K562 (cell line): ENCODE measurements around the gene ZNF195. TPM values are rescaled to one million over a fixed set of nuclear protein-coding genes. Genes with fewer than 3 reads are reported as not detected.

Source experiments
- CBFA2T3 ChIP-seq: fragments of 450-650 bp; IDR thresholded peaks from 2 replicates; pipeline ENCODE4 v1.6.1; 2017
- CBX3 ChIP-seq, 2 experiments: IDR thresholded peaks; 1 replicate in 1 of 2; 2 replicates in 1 of 2; pipeline ENCODE4 v1.6.1; 2012; ENCODE audit warnings: inconsistent platforms in 2 of 2, low read length in 2 of 2, borderline replicate concordance in 1 of 2, control low read depth in 1 of 2
- CREM ChIP-seq: IDR thresholded peaks from 2 replicates; pipeline ENCODE4 v1.6.1; 2014; ENCODE audit warnings: antibody characterized with exemption, low read depth
- DACH1 ChIP-seq: fragments of 450-650 bp; IDR thresholded peaks from 2 replicates; pipeline ENCODE4 v1.6.1; 2018; ENCODE audit not compliant: partially characterized antibody
- HDAC1 ChIP-seq, 2 experiments: fragments of 450-650 bp; IDR thresholded peaks; 2 replicates each; pipeline ENCODE4 v1.6.1; 2016 to 2017; ENCODE audit warnings: inconsistent platforms in 1 of 2, mild to moderate bottlenecking in 1 of 2, moderate library complexity in 1 of 2
- HMG20B ChIP-seq: fragments of 250-450 bp; sonication (Bioruptor Pico); IDR thresholded peaks from 2 replicates; pipeline ENCODE4 v1.5.0; 2021; ENCODE audit warnings: mild to moderate bottlenecking
- HMGN3 ChIP-seq: IDR thresholded peaks from 2 replicates; pipeline ENCODE4 v1.6.1; 2011; ENCODE audit warnings: borderline replicate concordance, low read depth, mild to moderate bottlenecking, mixed read lengths, low read length; ENCODE audit not compliant: insufficient read length; ENCODE audit errors: extremely low read depth
- HNRNPLL ChIP-seq: fragments of 200-400 bp; formaldehyde crosslinking; IDR thresholded peaks from 2 replicates; pipeline ENCODE4 v1.6.1; 2017; ENCODE audit warnings: low read length, low read depth, mild to moderate bottlenecking; ENCODE audit not compliant: poor library complexity, severe bottlenecking
- JUN ChIP-seq, 2 experiments: sonication (generic) in 1 of 2; formaldehyde crosslinking in 1 of 2; IDR thresholded peaks; 2 replicates each; pipeline versions ENCODE4 v1.6.1 to v1.8.0; 2012 to 2022; ENCODE audit warnings: borderline replicate concordance in 2 of 2, mild to moderate bottlenecking in 2 of 2, improper control_type of control experiment in 1 of 2, low read depth in 1 of 2, low read length in 1 of 2, missing genetic modification reagents in 1 of 2
- KDM1A ChIP-seq, 2 experiments: fragments of 450-650 bp; IDR thresholded peaks; 2 replicates each; pipeline ENCODE4 v1.6.1; 2016; ENCODE audit warnings: mild to moderate bottlenecking in 2 of 2
- MEIS2 ChIP-seq: fragments of 450-650 bp; IDR thresholded peaks from 2 replicates; pipeline ENCODE4 v1.6.1; 2014; ENCODE audit warnings: mild to moderate bottlenecking; ENCODE audit not compliant: partially characterized antibody
- MIER1 ChIP-seq: fragments of 450-650 bp; IDR thresholded peaks from 2 replicates; pipeline ENCODE4 v1.6.1; 2016; ENCODE audit warnings: antibody characterized with exemption, mild to moderate bottlenecking, low read depth
- NCOR1 ChIP-seq: fragments of 450-650 bp; IDR thresholded peaks from 2 replicates; pipeline ENCODE4 v1.6.1; 2016; ENCODE audit warnings: mild to moderate bottlenecking, moderate library complexity
- NELFE ChIP-seq: IDR thresholded peaks from 2 replicates; pipeline ENCODE4 v1.6.1; 2011; ENCODE audit warnings: mild to moderate bottlenecking; ENCODE audit not compliant: insufficient read depth, insufficient read length
- NFATC3 ChIP-seq: fragments of 450-650 bp; IDR thresholded peaks from 2 replicates; pipeline ENCODE4 v1.6.1; 2017; ENCODE audit warnings: mild to moderate bottlenecking
- POLR2H ChIP-seq: IDR thresholded peaks from 2 replicates; pipeline ENCODE4 v1.6.1; 2016; ENCODE audit warnings: missing genetic modification characterization, low read depth, mild to moderate bottlenecking, control low read depth, missing compliant biosample characterization, moderate library complexity
- SPI1 ChIP-seq: IDR thresholded peaks from 2 replicates; pipeline ENCODE4 v1.6.1; 2011; ENCODE audit warnings: low read depth, low read length, control low read depth, borderline replicate concordance
- ZBTB1 ChIP-seq: sonication (generic); formaldehyde crosslinking; IDR thresholded peaks from 2 replicates; pipeline ENCODE4 v1.8.1; 2023; ENCODE audit warnings: missing genetic modification reagents, low read depth, mild to moderate bottlenecking, borderline replicate concordance
- ZNF212 ChIP-seq: fragments of 450-650 bp; formaldehyde crosslinking; IDR thresholded peaks from 2 replicates; pipeline ENCODE4 v1.4.0; 2020; ENCODE audit warnings: mild to moderate bottlenecking
- ZNF23 ChIP-seq: fragments of 250-450 bp; sonication (Bioruptor Pico); IDR thresholded peaks from 2 replicates; pipeline ENCODE4 v1.4.0; 2020; ENCODE audit warnings: mild to moderate bottlenecking
- ZNF696 ChIP-seq: fragments of 250-450 bp; sonication (Bioruptor Pico); conservative IDR thresholded peaks from 2 replicates; pipeline ENCODE4 v1.4.0; 2020; ENCODE audit warnings: mild to moderate bottlenecking, moderate library complexity
- polyA plus RNA-seq, 8 experiments: library from polyadenylated mRNA; depleted of rRNA in 4 of 8; stranded (reverse) in 5 of 8; unstranded in 3 of 8; fragments of >200 nt; fragmentation: Nextera tagmentation in 2 of 8; fragmentation: Illumina TruSeq in 1 of 8; extraction: Ambion mirVana in 2 of 8; extraction: Trizol in 1 of 8; gene quantifications; 2 replicates each; pipeline versions ENCODE4 v1.2.1 to v1.2.3, GENCODE V29; 2011 to 2014; ENCODE audit warnings: inconsistent platforms in 1 of 8, missing spikeins in 1 of 8
- total RNA-seq, 7 experiments: library from RNA; depleted of rRNA in 6 of 7; stranded (reverse); fragments of >200 nt in 6 of 7; fragmentation: Illumina TruSeq in 2 of 7; extraction: Trizol in 2 of 7; gene quantifications; 2 replicates each; pipeline versions ENCODE4 v1.2.1 to v1.2.3, GENCODE V29; 2011 to 2021; ENCODE audit warnings: low replicate concordance in 1 of 7
- TF ChIP-seq, protein P1 (sequence below): sonication (generic); formaldehyde crosslinking; IDR thresholded peaks from 2 replicates; pipeline ENCODE4 v1.8.0; 2023; ENCODE audit warnings: mild to moderate bottlenecking, missing genetic modification reagents
- TF ChIP-seq, protein P2 (sequence below), 2 experiments: fragments of 450-650 bp; IDR thresholded peaks; 2 replicates each; pipeline ENCODE4 v1.6.1; 2018; ENCODE audit warnings: mild to moderate bottlenecking in 2 of 2, low read depth in 1 of 2; ENCODE audit not compliant: partially characterized antibody in 2 of 2

ZNF195 gene
- total and polyA plus RNA-seq, 9 of the 15 experiments (the other 6 are each of a cell fraction or from before 2014, with no cell fraction given) = 42.1 to 75.5 (median 60.4) TPM

DNA sequence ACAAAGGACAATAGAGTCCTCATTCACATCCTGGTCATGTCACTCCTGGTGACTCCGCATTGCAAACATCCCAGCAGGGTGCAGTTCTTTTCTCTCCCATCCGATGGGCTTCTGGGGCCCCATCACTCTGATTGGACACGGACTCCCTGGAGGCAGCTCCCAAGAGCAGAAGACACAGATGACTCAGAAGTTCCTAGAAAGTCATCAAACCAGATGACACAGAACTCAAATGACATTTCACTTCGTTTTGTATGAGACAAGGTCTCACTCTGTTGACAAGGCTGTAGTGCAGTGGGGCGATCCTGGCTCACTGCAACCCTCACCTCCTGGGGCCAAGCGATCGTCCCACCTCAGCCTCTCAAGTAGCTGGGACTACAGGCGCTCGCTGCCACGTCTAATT, 33.2 kb downstream of the ZNF195 start (continued):
- TF ChIP-seq KDM1A (IDR thresholded peaks at IDR 0.05) (peak in 1 of 2 experiments; percentile 28; a peak in 2 of 4 replicates), NFATC3 (peak; percentile 86; the same call in 1 of the 2 replicates), MEIS2 (peak; percentile 80), ZNF23 (no peak), NCOR1 (no peak; the same call in 1 of the 2 replicates), HDAC1 (IDR thresholded peaks at IDR 0.05) (peak in 1 of 2 experiments; percentile 42; a peak in 1 of 4 replicates), DACH1 (no peak), SPI1 (no peak), HNRNPLL (no peak), CREM (peak; percentile 47; the same call in 1 of the 2 replicates), NELFE (no peak), CBX3 (IDR thresholded peaks at IDR 0.05; ENCODE audit: borderline replicate concordance in 1 of 2, low read length in 2 of 2) (no peak), JUN (IDR thresholded peaks at IDR 0.05; ENCODE audit: borderline replicate concordance, low read depth, low read length) (peak; percentile 91), JUN (CRISPR knock-in tag; IDR thresholded peaks at IDR 0.05; ENCODE audit: borderline replicate concordance) (no peak), ZNF212 (CRISPR knock-in tag) (no peak), POLR2H (tag) (no peak), ZBTB1 (CRISPR knock-in tag) (no peak), HMG20B (CRISPR knock-in tag) (no peak), ZNF696 (no peak), CBFA2T3 (peak; percentile 26; the same call in 1 of the 2 replicates), HMGN3 (no peak), MIER1 (no peak)
- TF ChIP-seq, protein P1, sequence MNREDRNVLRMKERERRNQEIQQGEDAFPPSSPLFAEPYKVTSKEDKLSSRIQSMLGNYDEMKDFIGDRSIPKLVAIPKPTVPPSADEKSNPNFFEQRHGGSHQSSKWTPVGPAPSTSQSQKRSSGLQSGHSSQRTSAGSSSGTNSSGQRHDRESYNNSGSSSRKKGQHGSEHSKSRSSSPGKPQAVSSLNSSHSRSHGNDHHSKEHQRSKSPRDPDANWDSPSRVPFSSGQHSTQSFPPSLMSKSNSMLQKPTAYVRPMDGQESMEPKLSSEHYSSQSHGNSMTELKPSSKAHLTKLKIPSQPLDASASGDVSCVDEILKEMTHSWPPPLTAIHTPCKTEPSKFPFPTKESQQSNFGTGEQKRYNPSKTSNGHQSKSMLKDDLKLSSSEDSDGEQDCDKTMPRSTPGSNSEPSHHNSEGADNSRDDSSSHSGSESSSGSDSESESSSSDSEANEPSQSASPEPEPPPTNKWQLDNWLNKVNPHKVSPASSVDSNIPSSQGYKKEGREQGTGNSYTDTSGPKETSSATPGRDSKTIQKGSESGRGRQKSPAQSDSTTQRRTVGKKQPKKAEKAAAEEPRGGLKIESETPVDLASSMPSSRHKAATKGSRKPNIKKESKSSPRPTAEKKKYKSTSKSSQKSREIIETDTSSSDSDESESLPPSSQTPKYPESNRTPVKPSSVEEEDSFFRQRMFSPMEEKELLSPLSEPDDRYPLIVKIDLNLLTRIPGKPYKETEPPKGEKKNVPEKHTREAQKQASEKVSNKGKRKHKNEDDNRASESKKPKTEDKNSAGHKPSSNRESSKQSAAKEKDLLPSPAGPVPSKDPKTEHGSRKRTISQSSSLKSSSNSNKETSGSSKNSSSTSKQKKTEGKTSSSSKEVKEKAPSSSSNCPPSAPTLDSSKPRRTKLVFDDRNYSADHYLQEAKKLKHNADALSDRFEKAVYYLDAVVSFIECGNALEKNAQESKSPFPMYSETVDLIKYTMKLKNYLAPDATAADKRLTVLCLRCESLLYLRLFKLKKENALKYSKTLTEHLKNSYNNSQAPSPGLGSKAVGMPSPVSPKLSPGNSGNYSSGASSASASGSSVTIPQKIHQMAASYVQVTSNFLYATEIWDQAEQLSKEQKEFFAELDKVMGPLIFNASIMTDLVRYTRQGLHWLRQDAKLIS = no peak
- TF ChIP-seq, protein P2, sequence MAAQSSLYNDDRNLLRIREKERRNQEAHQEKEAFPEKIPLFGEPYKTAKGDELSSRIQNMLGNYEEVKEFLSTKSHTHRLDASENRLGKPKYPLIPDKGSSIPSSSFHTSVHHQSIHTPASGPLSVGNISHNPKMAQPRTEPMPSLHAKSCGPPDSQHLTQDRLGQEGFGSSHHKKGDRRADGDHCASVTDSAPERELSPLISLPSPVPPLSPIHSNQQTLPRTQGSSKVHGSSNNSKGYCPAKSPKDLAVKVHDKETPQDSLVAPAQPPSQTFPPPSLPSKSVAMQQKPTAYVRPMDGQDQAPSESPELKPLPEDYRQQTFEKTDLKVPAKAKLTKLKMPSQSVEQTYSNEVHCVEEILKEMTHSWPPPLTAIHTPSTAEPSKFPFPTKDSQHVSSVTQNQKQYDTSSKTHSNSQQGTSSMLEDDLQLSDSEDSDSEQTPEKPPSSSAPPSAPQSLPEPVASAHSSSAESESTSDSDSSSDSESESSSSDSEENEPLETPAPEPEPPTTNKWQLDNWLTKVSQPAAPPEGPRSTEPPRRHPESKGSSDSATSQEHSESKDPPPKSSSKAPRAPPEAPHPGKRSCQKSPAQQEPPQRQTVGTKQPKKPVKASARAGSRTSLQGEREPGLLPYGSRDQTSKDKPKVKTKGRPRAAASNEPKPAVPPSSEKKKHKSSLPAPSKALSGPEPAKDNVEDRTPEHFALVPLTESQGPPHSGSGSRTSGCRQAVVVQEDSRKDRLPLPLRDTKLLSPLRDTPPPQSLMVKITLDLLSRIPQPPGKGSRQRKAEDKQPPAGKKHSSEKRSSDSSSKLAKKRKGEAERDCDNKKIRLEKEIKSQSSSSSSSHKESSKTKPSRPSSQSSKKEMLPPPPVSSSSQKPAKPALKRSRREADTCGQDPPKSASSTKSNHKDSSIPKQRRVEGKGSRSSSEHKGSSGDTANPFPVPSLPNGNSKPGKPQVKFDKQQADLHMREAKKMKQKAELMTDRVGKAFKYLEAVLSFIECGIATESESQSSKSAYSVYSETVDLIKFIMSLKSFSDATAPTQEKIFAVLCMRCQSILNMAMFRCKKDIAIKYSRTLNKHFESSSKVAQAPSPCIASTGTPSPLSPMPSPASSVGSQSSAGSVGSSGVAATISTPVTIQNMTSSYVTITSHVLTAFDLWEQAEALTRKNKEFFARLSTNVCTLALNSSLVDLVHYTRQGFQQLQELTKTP (IDR thresholded peaks at IDR 0.05; ENCODE audit: low read depth in 1 of 2, partially characterized antibody in 2 of 2) = no peak
